ACHN (cell line): Measurements from ENCODE around the gene CCHCR1.
"Not testable (repeated sequence)": the region's sequence is repeated elsewhere in the genome, so short reads cannot be mapped to it uniquely, and the experiment has no call there.

Experiments used
- DNase-seq: peaks from one replicate; pipeline ENCODE4 v3.0.0-alpha.2; 2015
- in situ Hi-C: cut with HindIII; loops from 2 replicates; pipeline ENCODE4 v1.10.0; 2017; ENCODE audit warnings: low sequenced_read_pairs, low pct_ligation_motif_present, low pct_unique_long_range_greater_than_20kb

CCHCR1 gene

DNA sequence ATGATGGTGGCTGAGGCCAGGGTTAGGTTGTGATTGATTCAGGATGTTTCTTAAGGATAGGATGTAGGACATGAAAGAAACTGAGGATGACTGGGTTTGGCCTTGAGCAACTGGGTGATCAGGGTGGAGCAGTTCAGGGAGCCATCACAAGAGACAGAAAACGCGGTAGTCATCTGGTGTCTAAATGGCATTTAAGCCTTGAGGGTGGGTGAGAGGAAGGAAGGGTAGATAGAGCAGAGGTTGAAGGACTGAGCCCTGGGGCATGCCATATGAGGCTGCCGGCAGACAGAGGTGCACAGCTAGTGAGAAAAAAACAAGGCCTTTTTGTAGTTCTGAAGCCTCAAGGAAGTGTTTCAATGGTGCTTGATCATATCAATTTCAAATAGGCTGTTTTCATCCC lies 11.0 kb upstream of the CCHCR1 start:
- in situ Hi-C loops = no loop called here
- DNase-seq = no peak

DNA sequence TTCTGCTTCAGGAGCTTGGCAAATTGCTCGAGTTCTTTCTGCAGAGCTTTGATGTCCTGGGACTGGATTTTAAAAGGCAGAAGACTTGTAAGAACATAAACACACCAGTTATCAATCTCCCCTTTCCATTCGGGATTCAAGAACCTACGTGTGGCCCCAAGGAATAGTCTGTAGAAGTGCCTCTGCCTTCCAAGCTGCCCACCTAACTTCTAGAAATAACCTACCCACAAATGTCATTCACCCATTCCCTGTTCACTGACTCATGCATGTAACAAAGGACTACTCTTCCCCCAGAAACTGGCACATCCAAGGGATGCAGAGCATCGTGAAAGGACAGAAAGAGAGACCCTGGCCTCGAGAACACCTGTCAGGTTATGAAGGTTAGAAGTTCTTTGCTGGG lies 8.4 kb upstream of the CCHCR1 start:
- no peak for DNase-seq
- in situ Hi-C loops = no loop called here

DNA sequence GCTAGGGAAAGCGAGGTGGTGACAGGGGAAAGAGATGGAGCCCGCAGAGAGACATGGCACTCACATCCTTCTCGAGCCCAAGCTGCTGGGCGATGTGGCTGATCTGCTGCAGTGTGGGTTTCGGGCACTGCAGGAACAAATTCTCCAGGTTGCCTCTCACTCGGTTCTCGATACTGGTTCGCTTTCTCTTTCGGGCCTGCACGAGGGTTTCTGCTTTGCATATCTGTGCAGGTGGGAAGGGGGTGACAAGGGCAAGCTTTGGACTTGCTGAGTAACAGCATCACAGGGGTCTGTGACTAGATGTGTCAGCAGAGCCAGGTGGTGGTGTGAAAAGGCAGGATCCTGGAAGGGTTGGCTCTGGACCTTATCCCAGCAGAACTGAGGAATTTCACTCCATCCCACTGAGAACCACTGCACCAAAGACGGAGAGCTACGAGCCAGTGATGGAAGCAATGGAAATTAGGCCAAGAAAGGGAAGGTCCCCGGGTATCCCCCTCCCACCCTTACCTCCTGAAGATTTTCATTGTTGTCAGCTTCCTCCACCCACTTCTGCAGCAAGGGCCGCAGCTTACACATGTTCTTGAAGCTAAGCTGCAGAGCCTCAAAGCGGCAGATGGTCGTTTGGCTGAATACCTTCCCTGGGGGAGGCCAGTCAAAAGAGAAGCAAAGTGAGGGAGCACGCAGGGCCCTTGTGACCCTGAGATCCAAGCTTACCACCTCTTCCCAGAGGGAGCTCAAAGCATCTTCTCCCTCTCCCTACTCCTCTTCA lies 7.6 kb upstream of the CCHCR1 start:
- in situ Hi-C loops = not testable (repeated sequence)

DNA sequence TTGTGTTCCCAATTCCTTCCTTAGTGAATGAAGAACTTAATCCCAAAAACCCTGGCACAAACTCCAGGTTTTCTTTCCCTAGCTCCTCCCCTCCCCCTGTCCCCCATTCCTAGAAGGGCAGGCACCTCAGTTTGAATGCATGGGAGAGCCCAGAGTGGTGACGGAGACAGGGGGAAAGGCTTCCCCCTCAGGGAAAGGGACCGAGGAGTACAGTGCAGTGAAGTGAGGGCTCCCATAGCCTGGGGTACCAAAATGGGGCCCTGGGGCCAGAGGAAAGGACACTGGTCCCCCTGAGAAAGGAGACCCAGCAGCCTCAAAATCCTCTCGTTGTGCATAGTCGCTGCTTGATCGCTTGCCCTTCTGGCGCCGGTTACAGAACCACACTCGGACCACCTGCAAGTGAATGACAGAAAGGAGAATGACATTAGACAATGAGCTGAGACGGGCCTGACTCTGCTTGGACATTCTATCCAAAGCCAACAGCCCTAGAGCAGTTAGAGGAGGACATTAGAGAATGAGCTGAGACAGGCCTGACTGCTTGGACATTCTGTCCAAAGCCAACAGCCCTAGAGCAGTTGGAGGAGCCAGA lies 7.0 kb upstream of the CCHCR1 start:
- DNase-seq, in situ Hi-C loops: not testable (repeated sequence)

More for the DNA sequence above, 7.6 kb upstream of the CCHCR1 start:
- DNase-seq = not testable (repeated sequence)

DNA sequence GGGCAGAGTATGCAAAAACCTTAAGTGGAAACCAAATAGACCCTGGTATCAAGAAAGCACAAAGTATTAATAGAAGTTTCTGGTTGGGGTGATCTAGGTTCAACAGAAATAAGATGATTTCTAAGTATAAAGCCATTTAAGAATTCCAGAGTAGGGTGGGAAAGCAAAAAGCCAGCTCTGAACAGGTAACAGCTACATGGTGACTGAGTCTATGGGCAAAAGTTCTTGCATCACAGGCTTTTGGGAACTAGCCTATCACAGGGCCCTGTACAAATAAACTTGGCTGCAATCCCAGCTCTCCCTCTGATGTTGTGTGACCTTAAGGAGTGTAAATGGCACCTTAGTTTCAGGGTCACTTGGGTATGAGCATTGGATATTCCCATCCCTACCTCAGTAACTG lies 6.3 kb upstream of the CCHCR1 start:
- no peak for DNase-seq

DNA sequence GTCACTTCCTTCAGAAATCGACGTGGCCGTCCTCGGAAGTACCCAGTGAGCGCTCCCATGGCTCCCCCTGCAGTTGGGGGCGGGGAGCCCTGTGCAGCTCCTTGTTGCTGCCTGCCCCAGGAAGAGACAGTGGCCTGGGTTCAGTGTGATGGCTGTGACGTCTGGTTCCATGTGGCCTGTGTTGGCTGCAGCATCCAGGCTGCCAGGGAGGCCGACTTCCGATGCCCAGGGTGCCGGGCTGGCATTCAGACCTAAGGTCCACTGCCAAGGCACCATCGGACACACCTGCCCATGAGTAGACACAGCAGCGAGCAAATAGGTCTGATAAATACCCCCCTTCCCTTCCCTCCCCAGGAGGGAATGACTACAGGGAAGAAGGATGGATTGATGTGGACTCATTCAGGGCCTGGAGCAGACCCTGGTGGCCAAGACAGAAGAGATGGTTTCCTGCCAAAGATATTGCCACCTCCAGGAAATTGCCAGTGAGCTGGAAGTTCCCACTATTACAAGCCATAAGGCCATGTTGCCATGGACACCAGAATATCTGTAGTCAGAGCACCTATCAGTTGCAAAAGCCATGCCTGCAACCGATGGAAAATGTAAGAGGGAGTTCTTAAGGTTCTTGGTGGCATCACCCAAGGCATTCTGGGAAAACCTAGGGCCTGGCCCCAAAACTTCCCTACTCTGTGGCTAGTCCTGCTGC lies 5.0 kb upstream of the CCHCR1 start:
- DNase-seq = no peak
- in situ Hi-C loops = no loop called here

More for the DNA sequence above, 6.3 kb upstream of the CCHCR1 start:
- in situ Hi-C loops = no loop called here

DNA sequence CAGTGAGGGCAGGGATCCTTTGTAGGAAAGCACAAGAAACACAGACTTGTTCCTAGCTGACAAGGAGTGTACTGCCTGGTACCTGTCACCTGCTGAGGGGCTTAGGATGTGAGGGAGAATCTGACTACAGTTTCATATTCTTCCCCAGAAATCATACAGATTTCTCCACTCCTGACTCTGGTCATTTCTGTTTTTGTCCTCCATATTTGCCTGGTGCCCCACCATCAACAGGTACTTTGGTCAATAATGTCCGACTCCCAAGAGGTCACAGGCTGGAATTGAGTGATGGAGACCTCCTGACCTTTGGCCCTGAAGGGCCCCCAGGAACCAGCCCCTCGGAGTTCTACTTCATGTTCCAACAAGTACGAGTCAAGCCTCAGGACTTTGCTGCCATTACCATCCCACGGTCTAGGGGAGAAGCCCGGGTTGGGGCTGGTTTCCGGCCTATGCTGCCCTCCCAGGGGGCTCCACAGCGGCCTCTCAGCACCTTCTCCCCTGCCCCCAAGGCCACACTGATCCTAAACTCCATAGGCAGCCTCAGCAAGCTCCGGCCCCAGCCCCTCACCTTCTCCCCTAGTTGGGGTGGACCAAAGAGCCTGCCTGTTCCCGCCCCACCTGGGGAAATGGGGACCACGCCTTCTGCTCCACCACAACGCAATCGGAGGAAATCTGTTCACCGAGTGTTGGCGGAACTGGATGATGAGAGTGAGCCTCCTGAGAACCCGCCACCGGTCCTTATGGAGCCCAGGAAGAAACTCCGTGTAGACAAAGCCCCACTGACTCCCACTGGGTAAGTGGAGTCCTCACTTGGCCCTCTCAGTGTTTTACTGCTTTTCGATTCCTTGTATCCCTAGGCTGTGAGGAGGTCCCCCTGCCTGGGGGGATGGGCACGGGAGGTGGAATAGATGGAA lies 3.9 kb upstream of the CCHCR1 start:
- no peak for DNase-seq
- in situ Hi-C loops = no loop called here

DNA sequence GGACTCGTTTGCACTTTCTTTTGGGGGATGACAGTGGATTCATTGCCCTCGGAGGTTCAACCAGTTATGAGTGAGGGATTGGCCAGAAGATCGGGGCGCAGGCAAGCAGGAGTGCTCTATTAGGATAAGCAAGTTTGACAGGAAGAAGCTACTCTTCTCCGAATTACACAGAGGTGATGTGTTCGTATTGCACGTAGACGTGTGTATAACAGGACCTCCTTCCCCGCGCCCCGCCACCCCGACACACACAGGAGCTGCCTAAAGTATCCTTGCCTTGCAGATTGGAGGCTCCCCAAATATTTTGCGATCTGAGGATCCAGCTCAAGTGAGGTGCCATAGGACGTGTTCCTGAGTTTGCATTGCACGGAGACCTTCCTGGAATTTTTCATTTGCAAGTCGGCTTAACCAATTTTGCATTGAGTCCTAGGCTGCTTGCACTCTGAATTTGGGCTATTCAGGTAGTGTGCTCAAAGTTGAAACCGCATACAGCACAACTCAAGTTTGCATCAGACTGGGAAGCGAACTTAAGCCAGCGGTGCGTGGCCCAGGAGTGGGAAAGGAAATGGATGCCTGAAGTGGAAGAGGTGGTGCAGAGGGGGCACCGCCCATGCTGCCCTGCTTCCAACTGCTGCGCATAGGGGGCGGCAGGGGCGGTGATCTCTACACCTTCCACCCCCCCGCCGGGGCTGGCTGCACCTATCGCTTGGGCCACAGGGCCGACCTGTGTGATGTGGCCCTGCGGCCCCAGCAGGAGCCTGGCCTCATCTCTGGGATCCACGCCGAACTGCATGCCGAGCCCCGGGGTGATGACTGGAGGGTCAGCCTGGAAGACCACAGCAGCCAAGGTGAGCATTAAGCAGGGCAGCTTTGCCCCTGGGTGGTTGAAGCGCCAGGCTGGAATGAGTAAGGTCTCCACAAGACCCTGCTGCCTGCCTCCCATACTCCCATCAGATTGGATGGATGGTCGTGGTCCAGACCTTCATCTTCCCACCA lies 1.6 kb upstream of the CCHCR1 start:
- in situ Hi-C loops = no loop called here
- peak; percentile 32 for DNase-seq

DNA sequence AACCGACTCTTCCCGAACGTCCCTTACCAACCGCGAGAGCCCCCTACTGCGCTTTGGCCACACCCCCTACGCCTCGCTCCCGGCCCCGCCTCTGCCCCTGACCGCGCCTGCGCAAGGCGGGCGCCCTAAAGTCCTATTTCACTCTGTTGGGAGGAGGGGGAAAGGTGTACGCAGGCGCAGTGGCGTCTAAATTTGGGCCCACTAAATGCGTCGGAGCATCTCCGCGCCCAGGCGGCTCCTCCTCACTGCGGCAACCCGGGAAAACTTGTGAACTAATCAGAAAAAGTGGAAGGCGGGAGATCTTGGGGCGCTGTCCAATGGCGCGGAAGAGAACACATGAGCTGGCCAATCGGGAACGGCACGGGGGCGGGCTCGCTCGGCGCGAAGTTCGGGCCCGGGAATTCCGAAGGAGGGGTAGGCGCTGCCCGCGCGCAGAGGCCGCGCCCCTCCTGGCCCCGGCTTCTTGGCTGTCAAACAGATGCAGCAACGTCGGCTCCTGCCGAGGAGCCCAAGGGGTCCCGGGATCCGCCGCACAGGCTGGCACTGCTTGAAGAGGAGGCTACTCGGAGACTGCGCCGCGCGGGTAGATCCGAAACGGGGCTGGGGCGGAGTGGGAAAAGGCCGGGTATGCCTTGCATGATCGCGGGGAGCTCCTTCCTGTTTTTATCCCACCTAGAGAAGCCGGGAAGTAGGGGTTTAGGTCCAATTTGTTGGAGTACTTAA lies 699 bp upstream of the CCHCR1 start, which contains the start of gene TCF19:
Gene TCF19 (plus strand): TSS at position 450 of the 723 bp plus-strand sequence. CDS start 881 bp downstream, outside the sequence.
- DNase-seq = peak; percentile 98
- in situ Hi-C loops = no loop called here

DNA sequence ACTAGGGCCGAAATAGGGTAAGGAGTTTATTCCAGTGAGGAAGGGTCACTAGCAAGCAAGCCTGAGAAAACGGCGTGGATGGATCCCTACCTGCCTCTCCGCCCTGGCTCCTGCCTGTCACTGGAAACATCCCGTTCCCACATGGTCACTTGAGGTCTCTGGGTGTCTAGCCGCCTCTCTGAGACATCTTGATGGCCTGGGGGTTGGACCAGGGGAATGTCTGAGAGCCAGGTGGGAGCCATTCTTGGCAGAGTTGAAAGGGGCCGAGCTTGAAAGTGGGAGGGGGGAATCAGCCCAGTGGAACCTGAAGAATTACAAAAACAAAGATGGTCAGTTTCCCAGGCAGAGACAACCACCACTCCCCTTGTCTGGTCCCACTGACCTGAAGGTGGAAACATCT lies 961 bp downstream of the CCHCR1 start:
- in situ Hi-C loops = no loop called here
- DNase-seq = no peak

DNA sequence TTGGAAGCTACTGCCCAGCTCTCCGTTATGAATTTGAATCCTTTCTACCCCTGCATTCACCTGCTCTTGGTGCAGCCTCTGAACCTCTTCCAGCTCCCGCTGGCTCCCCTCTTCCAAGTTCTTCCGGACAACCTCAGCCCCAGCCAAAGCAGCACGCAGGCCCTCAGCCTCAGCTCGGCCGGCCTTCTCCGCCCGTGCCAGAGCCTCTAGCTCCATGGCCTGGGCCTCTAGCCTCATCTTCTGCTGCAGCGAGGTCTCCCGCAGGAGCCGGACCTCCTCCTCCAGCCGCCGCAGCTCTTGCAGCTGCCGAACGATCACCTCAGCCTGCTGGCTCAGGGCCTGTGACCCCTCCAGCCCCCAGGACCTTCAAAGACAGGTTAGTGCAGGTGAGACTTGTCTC lies 3.2 kb downstream of the CCHCR1 start:
- in situ Hi-C loops = no loop called here
- no peak for DNase-seq

DNA sequence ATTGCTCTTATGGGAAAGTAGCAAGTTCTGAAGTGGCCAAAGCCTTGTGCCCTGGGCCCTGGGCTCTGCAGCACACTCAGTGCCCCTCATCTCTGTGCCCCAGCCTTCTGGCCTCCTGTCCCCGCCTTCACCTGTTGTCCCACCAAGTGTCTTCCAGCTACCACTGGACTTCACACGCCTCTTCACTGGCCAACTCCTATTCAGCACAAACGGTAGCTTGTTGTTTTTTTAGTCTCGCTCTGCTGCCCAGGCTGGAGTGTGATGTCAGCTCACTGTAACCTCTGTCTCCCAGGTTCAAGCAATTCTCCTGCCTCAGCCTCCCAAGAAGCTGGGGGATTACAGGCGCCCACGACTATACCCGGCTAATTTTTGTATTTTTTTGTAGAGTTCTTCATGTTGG lies 4.8 kb downstream of the CCHCR1 start:
- in situ Hi-C loops = no loop called here
- DNase-seq = peak; percentile 56

DNA sequence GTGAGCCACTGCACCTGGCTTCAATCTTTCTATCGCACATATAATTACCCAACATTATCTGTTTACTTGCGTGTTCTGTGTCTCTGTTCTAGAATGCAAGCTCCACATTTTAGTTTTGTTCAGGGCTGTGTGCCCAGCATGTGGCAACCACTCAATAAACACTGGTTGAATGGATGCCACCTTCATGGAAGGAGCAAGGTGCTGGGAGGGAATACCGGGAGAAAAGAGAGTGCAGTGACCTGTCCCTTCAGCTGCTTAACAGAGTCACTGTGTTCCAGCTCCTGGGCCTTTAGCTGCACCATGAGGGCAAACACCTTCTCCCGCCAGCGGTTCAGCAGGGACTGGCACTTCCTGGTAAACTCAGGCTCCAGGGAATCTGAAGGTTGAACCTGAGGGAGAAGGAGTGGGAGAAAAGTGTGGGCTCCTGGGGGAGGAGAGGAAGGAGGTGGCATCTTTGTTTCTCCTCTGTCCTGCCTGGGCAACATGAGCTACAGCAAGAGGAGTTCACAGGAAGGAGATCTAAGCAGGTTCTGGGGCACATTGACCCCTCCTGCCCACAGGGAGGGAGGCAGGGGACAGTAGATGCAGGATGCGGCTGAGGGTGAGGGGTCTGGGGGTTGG lies 7.7 kb downstream of the CCHCR1 start:
- in situ Hi-C loops = no loop called here
- no peak for DNase-seq

DNA sequence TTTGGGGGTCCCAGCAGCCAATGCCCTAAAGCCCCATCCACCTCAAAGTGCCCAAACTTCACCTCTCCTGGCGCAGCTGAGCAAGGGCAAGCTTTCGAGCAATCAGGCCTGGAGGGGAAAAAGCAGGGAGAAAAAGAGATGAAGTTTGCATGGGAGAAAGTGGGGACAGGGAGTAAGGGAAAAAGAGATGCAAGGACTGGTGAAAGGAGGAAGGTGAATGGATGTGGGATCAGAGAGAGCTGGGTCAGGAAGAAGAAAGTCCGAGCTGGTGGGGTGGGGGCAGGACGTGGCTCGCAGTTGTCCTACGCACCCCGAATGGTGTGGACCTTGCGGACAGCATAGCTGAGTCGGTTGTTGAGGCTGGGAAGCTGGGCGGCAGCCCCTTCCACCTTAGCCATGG lies 12.2 kb downstream of the CCHCR1 start:
- no peak for DNase-seq
- in situ Hi-C loops = no loop called here

DNA sequence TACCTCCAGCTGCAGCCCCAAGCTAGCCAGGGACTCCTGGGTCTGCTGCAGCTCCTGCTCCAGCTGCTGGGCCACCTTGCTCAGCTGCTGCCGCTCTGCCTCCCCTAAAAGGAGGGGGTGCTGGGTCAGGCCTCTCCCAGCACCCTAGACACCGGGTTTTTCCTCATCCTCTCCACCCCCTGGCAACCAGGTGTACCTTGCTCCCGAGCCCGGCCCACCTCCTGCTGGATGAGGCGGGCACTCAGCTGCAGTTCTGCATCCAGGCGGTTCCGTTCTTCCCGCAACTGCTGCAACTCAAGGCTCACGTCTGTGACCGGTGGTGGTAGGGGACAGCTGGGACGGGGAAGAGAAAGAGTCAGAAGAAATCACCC lies 12.6 kb downstream of the CCHCR1 start:
- in situ Hi-C loops = no loop called here
- no peak for DNase-seq

DNA sequence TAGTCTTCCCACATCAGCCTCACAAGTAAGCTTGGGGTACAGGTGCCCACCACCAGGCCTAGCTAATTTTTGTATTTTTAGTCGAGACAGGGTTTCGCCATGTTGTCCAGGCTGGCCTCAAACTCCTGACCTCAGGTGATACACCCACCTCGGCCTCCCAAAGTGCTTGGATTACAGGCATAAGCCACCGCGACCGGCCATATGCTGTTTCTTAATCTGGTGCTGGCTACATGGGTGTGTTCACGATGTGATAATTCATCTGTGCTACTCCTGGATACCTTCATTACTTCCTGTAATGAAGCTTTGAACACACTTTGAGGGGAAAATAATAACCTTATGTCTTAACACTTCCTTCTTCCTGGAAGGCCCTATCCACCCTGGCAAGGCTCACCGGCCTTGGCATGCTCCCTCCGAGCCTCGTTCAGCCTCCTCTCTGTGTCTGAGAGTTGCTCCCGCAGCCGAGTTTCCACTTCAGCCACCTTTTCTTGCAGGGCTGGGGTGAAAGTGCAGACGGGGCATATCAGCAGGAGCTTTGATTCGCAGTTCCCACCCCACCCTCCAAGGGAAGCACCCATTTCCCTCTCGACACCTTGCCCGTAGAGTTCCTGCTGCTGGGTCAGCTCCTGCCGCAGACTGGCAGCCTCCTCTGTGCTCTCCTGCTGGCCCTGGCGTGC lies 13.2 kb downstream of the CCHCR1 start:
- DNase-seq = no peak
- in situ Hi-C loops = no loop called here
